Mammary epithelial cell (primary cell): ENCODE measurements around the gene MTSS2.

Experiments used
- CTCF ChIP-seq, 2 donors: IDR thresholded peaks in 1 of 2; conservative IDR thresholded peaks in 1 of 2; 2 replicates each; pipeline ENCODE4 v1.5.1; 2011 to 2012; ENCODE audit warnings: inconsistent platforms in 2 of 2, low read length in 2 of 2, mild to moderate bottlenecking in 2 of 2, control low read depth in 1 of 2, low read depth in 1 of 2; ENCODE audit not compliant: insufficient read depth in 1 of 2; ENCODE audit errors: extremely low read depth in 1 of 2
- EZH2 ChIP-seq: IDR thresholded peaks from 2 replicates; pipeline ENCODE4 v1.6.1; 2012; ENCODE audit warnings: low read length, inconsistent platforms, borderline replicate concordance

GRCh38 chr16:70659546-70659945, 26.3 kb downstream of the MTSS2 start:
- TF ChIP-seq EZH2 (no peak), CTCF (conservative IDR thresholded peaks at IDR 0.05 in 1 of 2, IDR thresholded peaks at IDR 0.05 in 1 of 2; ENCODE audit: extremely low read depth in 1 of 2, insufficient read depth in 1 of 2, low read depth in 1 of 2, low read length in 2 of 2) (no peak)
